MG63 (cell line): ENCODE results near the gene CADPS. TPM values are rescaled to one million over a fixed set of nuclear protein-coding genes. Genes with fewer than 3 reads are reported as not detected.

Experiments used
- DNase-seq: peaks from one replicate; pipeline ENCODE4 v3.0.0-alpha.2; 2020
- H3K27me3 ChIP-seq: fragments of 250-450 bp; sonication (Bioruptor Pico); 2 replicates; pipeline ENCODE4 v1.5.1; 2020; ENCODE audit warnings: mild to moderate bottlenecking, moderate library complexity
- H3K36me3 ChIP-seq: fragments of 250-450 bp; sonication (Bioruptor Pico); 2 replicates; pipeline ENCODE4 v1.5.1; 2020; ENCODE audit warnings: mild to moderate bottlenecking, moderate library complexity
- H3K4me3 ChIP-seq: fragments of 250-450 bp; sonication (Bioruptor Pico); 2 replicates; pipeline ENCODE4 v1.5.1; 2020; ENCODE audit warnings: mild to moderate bottlenecking, moderate library complexity
- H3K9me3 ChIP-seq: fragments of 250-450 bp; sonication (Bioruptor Pico); 2 replicates; pipeline ENCODE4 v1.5.1; 2020; ENCODE audit warnings: mild to moderate bottlenecking, moderate library complexity
- total RNA-seq: library from RNA; depleted of rRNA; stranded (reverse); fragments of >200 nt; shearing (Covaris generic); gene quantifications from 2 replicates; pipeline ENCODE4 v1.2.3, GENCODE V29; 2014; ENCODE audit warnings: low replicate concordance

CADPS gene
- total RNA-seq, 1 experiment from 2014 or later, result 0.07 TPM

- H3K36me3 ChIP-seq, result no peaks in the 10 kb centered on the region
- no peak overlapping the region for H3K4me3 ChIP-seq
- no peak for DNase-seq
- H3K27me3 ChIP-seq, result no peaks in the 10 kb centered on the region
- no peaks in the 10 kb centered on the region for H3K9me3 ChIP-seq
Observed at GRCh38 chr3:62557983-62558382, 317.2 kb downstream of the CADPS start.

- no peaks in the 10 kb centered on the region for H3K9me3 ChIP-seq
- DNase-seq, result no peak
- H3K4me3 ChIP-seq, result no peak overlapping the region
- no peaks in the 10 kb centered on the region for H3K36me3 ChIP-seq
- no peaks in the 10 kb centered on the region for H3K27me3 ChIP-seq
Observed at GRCh38 chr3:62557450-62557849, 317.8 kb downstream of the CADPS start.

- Histone ChIP-seq H3K27me3 (no peaks in the 10 kb centered on the region), H3K4me3 (no peak overlapping the region), H3K9me3 (no peaks in the 10 kb centered on the region), H3K36me3 (no peaks in the 10 kb centered on the region)
- no peak for DNase-seq
Observed at GRCh38 chr3:62556121-62556815, 318.9 kb downstream of the CADPS start.

GRCh38 chr3:62554264-62554799, 320.9 kb downstream of the CADPS start:
- DNase-seq, result no peak
- Histone ChIP-seq H3K27me3 (no peaks in the 10 kb centered on the region), H3K9me3 (no peaks in the 10 kb centered on the region), H3K4me3 (no peak overlapping the region), H3K36me3 (no peaks in the 10 kb centered on the region)

- Histone ChIP-seq H3K36me3 (no peaks in the 10 kb centered on the region), H3K9me3 (no peaks in the 10 kb centered on the region), H3K4me3 (no peak overlapping the region), H3K27me3 (no peaks in the 10 kb centered on the region)
- no peak for DNase-seq
Observed at GRCh38 chr3:62553811-62554210, 321.4 kb downstream of the CADPS start.

- no peaks in the 10 kb centered on the region for H3K9me3 ChIP-seq
- H3K36me3 ChIP-seq, result no peaks in the 10 kb centered on the region
- no peaks in the 10 kb centered on the region for H3K27me3 ChIP-seq
- H3K4me3 ChIP-seq, result no peak overlapping the region
- no peak for DNase-seq
Observed at GRCh38 chr3:62551556-62551955, 323.7 kb downstream of the CADPS start.

GRCh38 chr3:62550439-62550838, 324.8 kb downstream of the CADPS start:
- H3K36me3 ChIP-seq, result no peaks in the 10 kb centered on the region
- DNase-seq, result no peak
- H3K27me3 ChIP-seq, result no peaks in the 10 kb centered on the region
- no peaks in the 10 kb centered on the region for H3K9me3 ChIP-seq
- no peak overlapping the region for H3K4me3 ChIP-seq

- DNase-seq, result no peak
- Histone ChIP-seq H3K36me3 (no peaks in the 10 kb centered on the region), H3K4me3 (no peak overlapping the region), H3K27me3 (no peaks in the 10 kb centered on the region), H3K9me3 (no peaks in the 10 kb centered on the region)
Observed at GRCh38 chr3:62548528-62549205, 326.5 kb downstream of the CADPS start.

GRCh38 chr3:62546266-62546665, 328.9 kb downstream of the CADPS start:
- no peak for DNase-seq
- no peak overlapping the region for H3K4me3 ChIP-seq
- H3K27me3 ChIP-seq, result no peaks in the 10 kb centered on the region
- H3K36me3 ChIP-seq, result no peaks in the 10 kb centered on the region
- H3K9me3 ChIP-seq, result no peaks in the 10 kb centered on the region

GRCh38 chr3:62542185-62542584, 333.0 kb downstream of the CADPS start:
- no peak overlapping the region for H3K4me3 ChIP-seq
- H3K36me3 ChIP-seq, result no peaks in the 10 kb centered on the region
- H3K9me3 ChIP-seq, result no peaks in the 10 kb centered on the region
- H3K27me3 ChIP-seq, result no peaks in the 10 kb centered on the region
- no peak for DNase-seq

- Histone ChIP-seq H3K27me3 (no peaks in the 10 kb centered on the region), H3K36me3 (no peaks in the 10 kb centered on the region), H3K9me3 (no peaks in the 10 kb centered on the region), H3K4me3 (no peak overlapping the region)
- no peak for DNase-seq
Observed at GRCh38 chr3:62539762-62540161, 335.5 kb downstream of the CADPS start.

GRCh38 chr3:62538691-62539356, 336.4 kb downstream of the CADPS start:
- no peak for DNase-seq
- Histone ChIP-seq H3K36me3 (no peaks in the 10 kb centered on the region), H3K9me3 (no peaks in the 10 kb centered on the region), H3K27me3 (no peaks in the 10 kb centered on the region), H3K4me3 (no peak overlapping the region)

- no peak overlapping the region for H3K4me3 ChIP-seq
Observed at GRCh38 chr3:62534326-62534725, 340.9 kb downstream of the CADPS start.

GRCh38 chr3:62532796-62533195, 342.4 kb downstream of the CADPS start:
- Histone ChIP-seq H3K27me3 (no peaks in the 10 kb centered on the region), H3K9me3 (no peaks in the 10 kb centered on the region), H3K36me3 (no peaks in the 10 kb centered on the region), H3K4me3 (no peak overlapping the region)
- DNase-seq, result no peak

More at GRCh38 chr3:62534326-62534725, 340.9 kb downstream of the CADPS start:
- Histone ChIP-seq H3K36me3 (no peaks in the 10 kb centered on the region), H3K27me3 (no peaks in the 10 kb centered on the region), H3K9me3 (no peaks in the 10 kb centered on the region)
- DNase-seq, result no peak

GRCh38 chr3:62531981-62532380, 343.2 kb downstream of the CADPS start:
- no peaks in the 10 kb centered on the region for H3K36me3 ChIP-seq
- H3K4me3 ChIP-seq, result no peak overlapping the region
- no peak for DNase-seq
- H3K27me3 ChIP-seq, result no peaks in the 10 kb centered on the region
- no peaks in the 10 kb centered on the region for H3K9me3 ChIP-seq

GRCh38 chr3:62531493-62531892, 343.7 kb downstream of the CADPS start:
- Histone ChIP-seq H3K36me3 (no peaks in the 10 kb centered on the region), H3K27me3 (no peaks in the 10 kb centered on the region), H3K4me3 (no peak overlapping the region), H3K9me3 (no peaks in the 10 kb centered on the region)
- DNase-seq, result no peak

GRCh38 chr3:62529230-62529629, 346.0 kb downstream of the CADPS start:
- Histone ChIP-seq H3K36me3 (no peaks in the 10 kb centered on the region), H3K4me3 (no peak overlapping the region), H3K27me3 (no peaks in the 10 kb centered on the region), H3K9me3 (no peaks in the 10 kb centered on the region)
- DNase-seq, result no peak
